ENCODE results near the gene LAMA2. TPM values are rescaled to one million over a fixed set of nuclear protein-coding genes. Genes with fewer than 3 reads are reported as not detected.

LAMA2 gene
- total RNA-seq, 2 experiments from 2014 or later = 0.02 TPM; not detected in 1

DNA sequence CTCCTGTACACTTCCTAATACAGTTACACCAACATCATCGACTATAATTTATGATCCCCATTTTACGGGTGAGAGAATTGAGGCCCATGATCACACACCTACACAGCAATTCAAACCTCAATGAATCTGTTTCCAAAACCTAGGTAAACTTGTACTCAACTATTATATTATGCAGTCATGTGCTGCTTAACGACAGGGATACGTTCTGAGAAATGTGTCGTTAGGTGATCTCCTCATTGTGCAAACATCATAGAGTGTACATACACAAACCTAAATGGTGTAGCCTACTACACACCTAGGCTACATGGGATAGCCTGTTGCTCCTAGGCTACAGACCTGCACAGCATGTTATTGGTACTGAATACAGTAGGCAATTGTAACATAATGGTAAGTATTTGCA lies 441.4 kb downstream of the LAMA2 start:
- Mint-ChIP-seq H3K36me3 (no peaks in the 10 kb centered on the region), H3K27me3 (no peaks in the 10 kb centered on the region), H3K27ac (no peak overlapping the region), H3K9me3 (ENCODE audit: low read depth) (no peaks in the 10 kb centered on the region), H3K4me3 (no peak overlapping the region), H3K4me1 (no peaks in the 10 kb centered on the region)
- CTCF ChIA-PET = no interaction called here
- ATAC-seq (no peak), DNase-seq (no peak)

GRCh38 chr6:129329678-129330077 lies 446.7 kb downstream of the LAMA2 start:
- ATAC-seq (no peak), DNase-seq (no peak)
- no peak overlapping the region for H3K27ac Mint-ChIP-seq
- H3K4me3 Mint-ChIP-seq = no peak overlapping the region
- CTCF ChIA-PET = no interaction called here
- no peaks in the 10 kb centered on the region for H3K4me1 Mint-ChIP-seq
- no peaks in the 10 kb centered on the region for H3K9me3 Mint-ChIP-seq (ENCODE audit: low read depth)
- no peaks in the 10 kb centered on the region for H3K36me3 Mint-ChIP-seq
- no peaks in the 10 kb centered on the region for H3K27me3 Mint-ChIP-seq

DNA sequence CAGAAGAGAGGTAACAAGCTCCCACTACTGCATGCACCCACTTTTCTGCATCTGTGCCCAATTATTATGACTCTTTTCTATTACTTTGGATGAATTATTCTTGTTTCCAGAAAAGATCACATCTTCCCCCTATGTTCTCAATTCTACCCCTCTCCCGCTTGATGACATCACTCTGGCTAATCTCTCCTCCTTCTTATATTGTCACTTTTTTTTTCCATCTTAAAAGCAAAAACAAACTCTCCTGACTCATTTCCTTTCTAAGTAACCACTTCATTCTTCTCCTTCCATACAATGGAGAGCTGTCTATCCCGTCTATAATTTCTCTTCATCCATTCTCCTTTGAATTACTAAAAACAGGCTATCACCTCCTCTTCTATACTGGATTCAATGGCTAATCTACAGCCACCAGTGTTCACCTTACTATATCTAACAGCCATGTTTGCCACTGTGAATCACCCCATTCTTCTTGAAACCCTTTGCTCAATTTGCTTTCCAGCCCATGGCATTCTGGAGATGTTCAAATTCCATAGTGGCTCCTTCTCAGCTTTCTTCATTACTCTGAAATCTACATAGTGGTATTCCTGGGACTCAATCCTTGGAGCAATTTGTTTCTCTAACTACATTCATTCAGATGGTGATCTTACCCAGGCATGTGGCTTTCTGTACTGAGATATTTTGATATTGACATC lies 448.7 kb downstream of the LAMA2 start:
- Mint-ChIP-seq H3K27me3 (peaks cover 2% of the 10 kb centered on the region), H3K9me3 (ENCODE audit: low read depth) (no peaks in the 10 kb centered on the region), H3K4me1 (no peaks in the 10 kb centered on the region), H3K36me3 (no peaks in the 10 kb centered on the region), H3K4me3 (no peak overlapping the region), H3K27ac (no peak overlapping the region)
- ATAC-seq (no peak), DNase-seq (no peak)
- CTCF ChIA-PET = no interaction called here

- CTCF ChIA-PET = no interaction called here
- H3K27me3 Mint-ChIP-seq = peaks cover 2% of the 10 kb centered on the region
- H3K27ac Mint-ChIP-seq = no peak overlapping the region
- no peaks in the 10 kb centered on the region for H3K36me3 Mint-ChIP-seq
- no peaks in the 10 kb centered on the region for H3K4me1 Mint-ChIP-seq
- ATAC-seq = no peak
- no peak overlapping the region for H3K4me3 Mint-ChIP-seq
- no peak for DNase-seq
- no peaks in the 10 kb centered on the region for H3K9me3 Mint-ChIP-seq (ENCODE audit: low read depth)
Observed at GRCh38 chr6:129335792-129336191, 452.9 kb downstream of the LAMA2 start.

DNA sequence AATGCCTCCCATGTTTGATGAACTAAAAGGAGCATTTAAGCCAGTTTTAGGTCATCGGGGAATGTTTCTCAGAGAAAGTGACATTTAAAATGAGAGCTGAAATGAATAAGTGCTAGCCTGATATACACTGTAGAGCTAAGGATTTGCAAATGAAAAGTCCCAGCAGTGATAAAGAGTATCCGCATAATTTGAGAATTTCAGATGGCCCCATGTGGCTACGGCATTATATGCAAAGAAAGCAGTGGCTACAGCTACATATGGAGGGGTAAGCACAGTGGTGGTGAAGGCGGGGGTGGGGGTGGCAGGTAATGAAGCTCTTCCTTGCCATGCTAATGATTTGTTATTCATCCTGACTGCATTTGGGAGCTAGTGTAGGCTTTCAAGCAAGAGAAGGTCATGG lies 455.7 kb downstream of the LAMA2 start:
- Mint-ChIP-seq H3K4me3 (no peak overlapping the region), H3K4me1 (no peaks in the 10 kb centered on the region), H3K9me3 (ENCODE audit: low read depth) (no peaks in the 10 kb centered on the region), H3K27ac (no peak overlapping the region), H3K27me3 (peaks cover 2% of the 10 kb centered on the region), H3K36me3 (no peaks in the 10 kb centered on the region)
- DNase-seq = no peak
- CTCF ChIA-PET = no interaction called here
- ATAC-seq = no peak

DNA sequence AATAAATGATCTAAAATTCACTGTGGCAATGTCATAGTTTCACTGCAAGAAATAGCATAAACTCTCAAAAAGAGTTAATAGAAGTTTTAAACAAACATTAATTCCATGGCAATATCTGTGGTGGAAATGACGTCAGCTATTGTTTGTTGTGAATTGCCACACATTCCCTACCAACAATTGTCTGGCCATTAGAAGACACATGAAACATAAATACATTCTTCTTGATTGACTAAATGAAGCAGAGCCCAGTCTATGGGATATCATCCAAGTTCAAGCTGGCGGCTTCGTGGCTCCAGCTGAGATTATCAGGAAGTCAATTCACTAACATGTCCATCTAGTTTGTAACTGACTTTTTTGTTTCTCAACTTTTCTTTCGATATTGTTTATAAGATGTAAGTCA lies 458.0 kb downstream of the LAMA2 start:
- H3K27ac Mint-ChIP-seq = no peak overlapping the region
- no peak for DNase-seq
- H3K36me3 Mint-ChIP-seq = no peaks in the 10 kb centered on the region
- CTCF ChIA-PET = interaction anchor here (1.7 kb wide), 1 partner anchor 30 kb away, joined by 3 read pairs; no protein-coding TSS in a partner anchor
- H3K4me3 Mint-ChIP-seq = no peak overlapping the region
- no peaks in the 10 kb centered on the region for H3K4me1 Mint-ChIP-seq
- H3K9me3 Mint-ChIP-seq (ENCODE audit: low read depth) = no peaks in the 10 kb centered on the region
- ATAC-seq = no peak
- H3K27me3 Mint-ChIP-seq = peaks cover 4% of the 10 kb centered on the region

DNA sequence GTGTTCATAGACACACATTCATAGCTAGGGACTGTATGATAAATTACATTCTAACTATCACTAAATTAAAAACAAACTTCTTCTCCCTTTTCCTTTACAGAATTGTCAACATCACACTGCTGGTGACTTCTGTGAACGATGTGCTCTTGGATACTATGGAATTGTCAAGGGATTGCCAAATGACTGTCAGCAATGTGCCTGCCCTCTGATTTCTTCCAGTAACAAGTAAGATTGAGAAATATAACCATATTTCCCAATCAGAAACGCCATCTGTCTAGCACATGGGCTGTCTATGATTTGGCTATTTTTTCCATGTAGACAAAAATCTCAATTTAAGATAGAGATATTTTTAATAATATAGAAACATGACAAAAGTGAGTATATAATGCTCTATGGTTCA lies 459.3 kb downstream of the LAMA2 start:
- Mint-ChIP-seq H3K27me3 (peaks cover 4% of the 10 kb centered on the region), H3K4me3 (no peak overlapping the region), H3K27ac (no peak overlapping the region), H3K36me3 (no peaks in the 10 kb centered on the region), H3K4me1 (no peaks in the 10 kb centered on the region), H3K9me3 (ENCODE audit: low read depth) (no peaks in the 10 kb centered on the region)
- CTCF ChIA-PET = interaction anchor here (1.0 kb wide), 1 partner anchor 28 kb away, joined by 3 read pairs; no protein-coding TSS in a partner anchor
- ATAC-seq (no peak), DNase-seq (no peak)

GRCh38 chr6:129342796-129343195 lies 459.9 kb downstream of the LAMA2 start:
- H3K9me3 Mint-ChIP-seq (ENCODE audit: low read depth) = no peaks in the 10 kb centered on the region
- H3K4me3 Mint-ChIP-seq = no peak overlapping the region
- H3K27me3 Mint-ChIP-seq = peaks cover 4% of the 10 kb centered on the region
- DNase-seq (no peak), ATAC-seq (no peak)
- no peaks in the 10 kb centered on the region for H3K36me3 Mint-ChIP-seq
- H3K27ac Mint-ChIP-seq = no peak overlapping the region
- CTCF ChIA-PET = interaction anchor here (1.0 kb wide), 1 partner anchor 28 kb away, joined by 3 read pairs; no protein-coding TSS in a partner anchor
- H3K4me1 Mint-ChIP-seq = no peaks in the 10 kb centered on the region

- Mint-ChIP-seq H3K4me1 (no peaks in the 10 kb centered on the region), H3K27ac (no peak overlapping the region), H3K4me3 (no peak overlapping the region), H3K27me3 (peaks cover 4% of the 10 kb centered on the region), H3K36me3 (no peaks in the 10 kb centered on the region), H3K9me3 (ENCODE audit: low read depth) (no peaks in the 10 kb centered on the region)
- DNase-seq = no peak
- CTCF ChIA-PET = no interaction called here
- ATAC-seq = no peak
Observed at GRCh38 chr6:129344379-129344778, 461.4 kb downstream of the LAMA2 start.

GRCh38 chr6:129345890-129346289 lies 463.0 kb downstream of the LAMA2 start:
- Mint-ChIP-seq H3K27ac (no peak overlapping the region), H3K36me3 (no peaks in the 10 kb centered on the region), H3K27me3 (peaks cover 4% of the 10 kb centered on the region), H3K9me3 (ENCODE audit: low read depth) (no peaks in the 10 kb centered on the region), H3K4me3 (no peak overlapping the region), H3K4me1 (no peaks in the 10 kb centered on the region)
- CTCF ChIA-PET = no interaction called here
- no peak for ATAC-seq
- DNase-seq = no peak

- CTCF ChIA-PET = no interaction called here
- no peaks in the 10 kb centered on the region for H3K36me3 Mint-ChIP-seq
- H3K4me1 Mint-ChIP-seq = no peaks in the 10 kb centered on the region
- H3K27ac Mint-ChIP-seq = no peak overlapping the region
- no peak overlapping the region for H3K4me3 Mint-ChIP-seq
- ATAC-seq (no peak), DNase-seq (no peak)
- H3K9me3 Mint-ChIP-seq (ENCODE audit: low read depth) = no peaks in the 10 kb centered on the region
- H3K27me3 Mint-ChIP-seq = peaks cover 4% of the 10 kb centered on the region
Observed at GRCh38 chr6:129346964-129347363, 464.0 kb downstream of the LAMA2 start.

GRCh38 chr6:129350278-129350677 lies 467.3 kb downstream of the LAMA2 start:
- H3K4me3 Mint-ChIP-seq = no peak overlapping the region
- DNase-seq (no peak), ATAC-seq (no peak)
- peaks cover 4% of the 10 kb centered on the region for H3K27me3 Mint-ChIP-seq
- no peaks in the 10 kb centered on the region for H3K9me3 Mint-ChIP-seq (ENCODE audit: low read depth)
- H3K27ac Mint-ChIP-seq = no peak overlapping the region
- CTCF ChIA-PET = interaction anchor here (1.8 kb wide), 1 partner anchor 20 kb away, joined by 7 read pairs; no protein-coding TSS in a partner anchor
- no peaks in the 10 kb centered on the region for H3K4me1 Mint-ChIP-seq
- H3K36me3 Mint-ChIP-seq = no peaks in the 10 kb centered on the region

- peaks cover 4% of the 10 kb centered on the region for H3K27me3 Mint-ChIP-seq
- H3K4me1 Mint-ChIP-seq = no peaks in the 10 kb centered on the region
- H3K36me3 Mint-ChIP-seq = no peaks in the 10 kb centered on the region
- H3K27ac Mint-ChIP-seq = no peak overlapping the region
- H3K9me3 Mint-ChIP-seq (ENCODE audit: low read depth) = no peaks in the 10 kb centered on the region
- H3K4me3 Mint-ChIP-seq = no peak overlapping the region
- CTCF ChIA-PET = interaction anchor here (1.8 kb wide), 1 partner anchor 19 kb away, joined by 7 read pairs; no protein-coding TSS in a partner anchor
- ATAC-seq (no peak), DNase-seq (no peak)
Observed at GRCh38 chr6:129351807-129352206, 468.9 kb downstream of the LAMA2 start.

- H3K9me3 Mint-ChIP-seq (ENCODE audit: low read depth) = no peaks in the 10 kb centered on the region
- H3K4me3 Mint-ChIP-seq = no peak overlapping the region
- CTCF ChIA-PET = no interaction called here
- H3K27ac Mint-ChIP-seq = no peak overlapping the region
- DNase-seq (no peak), ATAC-seq (no peak)
- H3K27me3 Mint-ChIP-seq = peaks cover 8% of the 10 kb centered on the region
- no peaks in the 10 kb centered on the region for H3K36me3 Mint-ChIP-seq
- H3K4me1 Mint-ChIP-seq = no peaks in the 10 kb centered on the region
Observed at GRCh38 chr6:129353067-129353466, 470.1 kb downstream of the LAMA2 start.
